GM19351 (cell line): ENCODE measurements around the gene SNAPC4.

ENCODE experiments used
- ATAC-seq: cut with Tn5 transposase; IDR thresholded peaks from one replicate; pipeline ENCODE4 v1.9.1; 2021; ENCODE audit warnings: mild to moderate bottlenecking, moderate library complexity; ENCODE audit not compliant: unreplicated experiment

The SNAPC4 gene

GRCh38 chr9:136392538-136393449 lies 7.2 kb downstream of the SNAPC4 start:
- ATAC-seq, result no peak

GRCh38 chr9:136391737-136392537 lies 8.0 kb downstream of the SNAPC4 start:
- ATAC-seq, result no peak

GRCh38 chr9:136389396-136389795 lies 10.6 kb downstream of the SNAPC4 start:
- ATAC-seq, result no peak

- no peak for ATAC-seq
These were observed 12.8 kb downstream of the SNAPC4 start for GRCh38 chr9:136387217-136387616.

GRCh38 chr9:136386018-136386417 lies 14.0 kb downstream of the SNAPC4 start:
- no peak for ATAC-seq

DNA sequence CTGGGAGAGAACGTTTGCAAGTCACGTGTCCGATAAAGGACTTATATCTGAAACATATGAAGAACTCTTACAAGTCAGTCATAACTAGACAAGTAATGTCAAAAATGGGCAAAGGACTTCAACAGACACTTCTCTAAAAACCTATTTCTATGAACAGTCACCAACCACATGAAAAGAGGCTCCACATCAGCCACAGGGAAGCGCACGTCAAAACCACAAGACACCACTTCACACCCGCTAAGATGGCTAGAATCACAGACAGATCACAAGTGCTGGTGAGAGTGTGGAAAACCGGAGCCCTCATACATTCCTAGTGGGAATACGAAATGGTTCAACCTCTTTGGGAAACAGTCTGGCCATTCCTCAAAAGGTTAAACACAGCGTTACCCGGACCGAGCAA lies 15.0 kb downstream of the SNAPC4 start:
- ATAC-seq, result no peak

DNA sequence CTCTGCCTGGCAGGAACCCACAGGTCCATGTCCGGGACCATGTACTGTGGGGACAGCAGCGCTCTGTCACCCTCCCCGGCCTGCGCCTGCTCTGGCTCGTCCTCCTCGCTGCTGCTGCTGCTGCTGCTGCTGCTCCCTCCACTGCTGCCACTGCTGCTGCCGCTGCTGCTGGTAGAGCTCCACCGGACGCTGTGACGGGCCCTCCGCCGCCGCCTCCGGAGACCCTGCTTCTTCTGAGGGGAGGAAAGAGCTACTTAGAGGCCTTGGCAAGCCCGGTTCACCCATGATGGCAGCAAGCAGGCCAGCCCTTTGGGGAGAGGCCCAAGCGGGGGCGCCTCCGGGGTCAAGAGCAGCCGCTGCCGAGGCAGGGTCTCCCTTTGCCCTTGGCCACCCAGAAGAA lies 16.5 kb downstream of the SNAPC4 start:
- no peak for ATAC-seq

DNA sequence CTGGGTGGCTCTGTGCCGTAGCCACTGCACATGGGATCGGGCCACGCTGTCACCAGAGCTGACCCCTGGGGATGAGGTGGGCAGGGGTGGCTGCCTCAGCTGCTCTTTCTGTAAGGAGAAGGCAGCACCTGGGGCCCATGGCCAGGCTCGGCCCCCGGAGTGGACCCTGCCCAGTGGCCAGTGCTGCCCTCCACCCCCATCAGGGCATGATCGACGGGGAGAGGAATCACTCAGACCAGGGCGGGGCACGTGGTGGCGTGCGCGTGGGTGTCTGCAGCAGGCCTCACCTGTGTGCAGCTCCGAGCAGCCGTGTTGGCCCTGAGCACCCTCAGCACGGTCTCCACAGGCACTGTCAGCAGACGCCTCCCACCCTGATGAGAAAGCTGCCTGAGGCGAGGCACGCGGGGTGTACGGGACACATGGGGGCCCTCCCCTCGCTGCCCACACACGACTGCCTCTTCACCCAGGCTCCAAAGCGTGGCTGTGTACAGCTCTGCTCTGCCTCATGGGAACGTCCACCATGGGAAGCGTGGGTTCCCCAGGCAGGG lies 17.9 kb downstream of the SNAPC4 start:
- no peak for ATAC-seq

GRCh38 chr9:136381311-136381710 lies 18.7 kb downstream of the SNAPC4 start:
- ATAC-seq, result no peak

- ATAC-seq, result no peak
These were observed 19.6 kb downstream of the SNAPC4 start for GRCh38 chr9:136380381-136380780.

- ATAC-seq, result no peak
These were observed 20.1 kb downstream of the SNAPC4 start for GRCh38 chr9:136379891-136380290.

DNA sequence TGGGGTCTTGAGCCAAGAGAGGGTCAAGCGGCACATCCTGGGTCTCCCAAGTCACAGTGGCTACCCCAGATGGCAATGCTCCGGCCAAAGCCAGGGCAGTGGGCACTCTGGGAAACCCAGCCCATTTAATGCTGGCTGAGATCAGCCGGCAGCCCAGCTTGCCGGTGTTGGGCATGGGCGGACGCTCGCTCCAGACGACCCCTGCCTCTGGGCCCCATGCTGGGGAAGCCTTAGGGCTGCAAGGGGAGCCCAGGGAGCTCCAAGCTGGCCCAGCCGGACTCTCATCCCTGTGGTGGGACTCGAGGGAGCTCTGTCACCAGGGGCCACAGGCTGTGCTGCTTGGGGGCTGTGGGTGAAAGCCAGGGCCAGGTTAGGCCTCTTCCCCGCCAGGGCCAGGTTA lies 20.6 kb downstream of the SNAPC4 start:
- ATAC-seq, result no peak

GRCh38 chr9:136379003-136379287 lies 21.0 kb downstream of the SNAPC4 start:
- ATAC-seq, result no peak

- ATAC-seq, result no peak
These were observed 21.6 kb downstream of the SNAPC4 start for GRCh38 chr9:136378170-136379002.

DNA sequence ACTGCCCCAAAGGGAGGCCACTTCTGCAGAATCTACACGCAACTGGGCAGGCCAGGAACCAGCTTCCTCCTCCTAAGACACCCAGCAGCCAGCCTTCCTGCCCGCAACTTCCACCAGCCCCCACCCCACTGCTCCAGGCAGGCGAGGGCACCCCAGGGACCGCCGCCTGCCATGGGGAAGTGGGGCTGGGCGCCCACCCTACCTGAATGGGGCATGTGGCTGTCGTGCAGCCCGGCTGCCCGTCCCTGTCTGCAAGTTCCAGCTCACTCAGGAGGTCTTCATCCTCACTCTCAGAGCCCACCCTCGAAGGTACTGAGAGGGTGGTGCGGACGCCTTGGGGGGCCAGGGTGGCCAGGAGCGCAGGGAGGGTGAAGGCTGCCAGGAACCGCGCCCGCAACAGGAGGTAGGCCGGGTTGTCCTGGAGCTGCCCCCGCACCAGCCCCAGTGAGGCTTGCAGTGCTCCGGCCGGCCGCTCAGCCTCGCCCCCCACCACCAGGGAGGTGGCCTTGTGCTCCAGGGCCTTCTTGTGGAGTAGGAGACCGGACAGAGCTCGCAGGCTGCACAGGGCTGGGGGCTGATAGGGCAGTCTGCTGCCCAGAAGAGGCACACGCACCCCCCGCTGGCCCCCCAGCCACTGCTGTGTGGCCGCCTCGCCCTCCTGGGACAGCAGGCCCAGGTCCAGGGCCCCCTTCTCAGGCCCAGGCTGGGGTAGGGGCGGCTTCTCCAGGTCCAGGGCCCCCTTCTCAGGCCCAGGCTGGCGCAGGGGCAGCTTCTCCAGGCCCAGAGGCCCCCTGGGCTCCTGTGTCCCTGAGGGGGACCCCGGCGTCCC lies 22.4 kb downstream of the SNAPC4 start:
- no peak for ATAC-seq

DNA sequence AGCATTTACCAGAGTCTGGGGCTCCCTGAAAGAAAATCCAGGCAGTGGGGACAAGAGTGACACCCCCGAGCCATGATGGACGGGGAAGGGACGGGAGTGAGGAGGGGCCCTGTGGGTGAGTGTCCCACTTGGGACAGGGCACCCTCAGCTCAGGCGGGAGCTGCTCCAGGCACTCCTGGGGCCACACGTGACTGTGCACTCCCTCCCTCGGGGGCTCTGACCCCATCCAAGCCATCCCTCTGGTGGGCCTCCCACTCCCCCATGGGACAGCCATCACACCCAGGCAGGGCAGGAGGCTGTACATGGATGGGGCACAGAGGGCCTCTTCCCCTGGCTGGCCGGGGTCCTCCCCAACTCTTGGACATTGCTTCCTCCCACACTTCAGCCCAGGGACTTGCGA lies 23.5 kb downstream of the SNAPC4 start:
- no peak for ATAC-seq

- ATAC-seq, result no peak
These were observed 24.9 kb downstream of the SNAPC4 start for GRCh38 chr9:136375096-136375495.

GRCh38 chr9:136374183-136374575 lies 25.8 kb downstream of the SNAPC4 start:
- no peak for ATAC-seq

DNA sequence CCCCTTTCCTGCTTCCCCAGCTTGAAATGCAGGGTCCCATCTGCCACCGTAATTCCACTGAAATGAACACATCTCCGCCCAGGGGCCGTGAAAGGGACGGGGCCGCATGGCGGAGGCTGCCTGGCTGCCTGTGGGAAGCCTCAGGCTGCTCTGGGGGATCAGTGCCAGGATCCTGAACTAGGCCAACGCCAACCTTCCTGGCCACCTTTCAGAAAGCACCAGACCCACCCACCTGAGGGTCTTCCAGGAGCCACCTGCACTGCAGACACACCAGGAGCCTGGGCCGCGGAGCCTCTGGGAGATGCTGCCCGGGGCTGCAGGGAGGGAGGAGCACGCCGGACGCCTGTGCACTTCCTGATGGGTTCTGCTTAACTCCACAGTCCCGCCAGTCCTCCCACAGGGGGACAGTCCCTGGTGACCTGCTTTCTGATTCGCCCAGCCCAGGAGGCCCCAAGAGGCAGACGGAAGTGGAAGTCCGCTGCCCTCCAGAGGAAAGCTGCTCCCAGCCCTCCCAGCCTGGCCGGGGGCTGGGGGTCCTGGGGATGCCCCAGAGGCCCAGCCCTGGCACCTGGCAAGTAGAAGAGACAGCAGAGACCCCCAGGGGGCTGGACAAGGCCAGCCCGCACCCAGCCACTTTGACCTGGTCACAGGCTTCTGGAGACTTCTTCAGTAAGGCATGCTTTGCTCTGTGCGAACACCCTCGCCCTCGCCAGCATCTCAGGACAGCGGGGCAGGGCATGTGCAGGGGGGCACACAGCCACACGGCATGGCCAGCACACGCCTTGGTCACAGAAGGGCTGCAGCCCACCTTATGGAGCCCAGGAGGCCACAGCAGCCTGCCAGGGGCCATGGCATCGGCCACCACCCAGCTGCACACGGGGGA lies 26.4 kb downstream of the SNAPC4 start, which contains the start of gene CARD9:
TSS of gene CARD9 (minus strand) at position 370 of the 883 bp plus-strand sequence. CDS start 1,591 bp downstream, outside the sequence.
- ATAC-seq, result no peak
